Caco-2 (cell line): ENCODE measurements around the gene NPLOC4. TPM values are rescaled to one million over a fixed set of nuclear protein-coding genes. Genes with fewer than 3 reads are reported as not detected.

ENCODE experiments used
- BruUV-seq: library from RNA; stranded (reverse); fragments of 400-500 nt; replicated peaks from 2 replicates; lab custom pipeline; 2021; lab: Mats Ljungman, UMichigan
- CTCF ChIA-PET: fragments of 300-600 bp; sonication (Branson Sonifier 250); formaldehyde crosslinking; loops from one replicate; lab custom pipeline; 2022; ENCODE audit warnings: antibody characterized with exemption; lab: Charles Lee
- POLR2A ChIA-PET: fragments of 300-600 bp; sonication (Branson Sonifier 250); formaldehyde crosslinking; loops from one replicate; lab custom pipeline; 2022; ENCODE audit warnings: antibody characterized with exemption; lab: Charles Lee
- DNase-seq, 2 experiments: peaks; one replicate each; pipeline versions ENCODE4 v3.0.0 to v3.0.0-alpha.2; 2020 to 2022
- H3K27me3 ChIP-seq: replicated peaks from 2 replicates; pipeline ENCODE4 v1.6.0; 2011; ENCODE audit warnings: low read length; ENCODE audit not compliant: control insufficient read depth, insufficient read depth
- H3K36me3 ChIP-seq: 2 replicates; pipeline ENCODE4 v1.5.1; 2011; ENCODE audit warnings: low read length; ENCODE audit not compliant: control insufficient read depth, insufficient read depth
- H3K4me1 ChIP-seq: fragments of 250-450 bp; sonication (Bioruptor Pico); 2 replicates; pipeline ENCODE4 v1.5.1; 2020; ENCODE audit warnings: mild to moderate bottlenecking
- H3K4me3 ChIP-seq: 2 replicates; pipeline ENCODE4 v1.5.1; 2011; ENCODE audit warnings: low read depth, mild to moderate bottlenecking, control low read depth, low read length
- H3K9me3 ChIP-seq: fragments of 250-450 bp; sonication (Bioruptor Pico); 2 replicates; pipeline ENCODE4 v1.5.1; 2020; ENCODE audit warnings: mild to moderate bottlenecking, moderate library complexity
- H3K27ac Mint-ChIP-seq: one replicate; pipeline ENCODE4 v1.8.0; 2022; ENCODE audit warnings: mixed read lengths; ENCODE audit not compliant: unreplicated experiment
- H3K27me3 Mint-ChIP-seq: one replicate; pipeline ENCODE4 v1.8.0; 2022; ENCODE audit warnings: mixed read lengths; ENCODE audit not compliant: insufficient read depth, unreplicated experiment
- H3K36me3 Mint-ChIP-seq: one replicate; pipeline ENCODE4 v1.8.0; 2022; ENCODE audit warnings: mild to moderate bottlenecking, mixed read lengths; ENCODE audit not compliant: insufficient read depth, unreplicated experiment
- H3K4me1 Mint-ChIP-seq: one replicate; pipeline ENCODE4 v1.8.0; 2022; ENCODE audit warnings: low read depth, mixed read lengths; ENCODE audit not compliant: unreplicated experiment
- H3K4me3 Mint-ChIP-seq: one replicate; pipeline ENCODE4 v1.8.0; 2022; ENCODE audit warnings: mild to moderate bottlenecking, moderate library complexity, mixed read lengths; ENCODE audit not compliant: unreplicated experiment
- H3K9me3 Mint-ChIP-seq: one replicate; pipeline ENCODE4 v1.8.0; 2022; ENCODE audit warnings: mixed read lengths; ENCODE audit not compliant: unreplicated experiment
- CTCF ChIP-seq, 2 experiments: fragments of 200-600 bp in 1 of 2; IDR thresholded peaks; 1 replicate in 1 of 2; 2 replicates in 1 of 2; pipeline versions ENCODE4 v1.5.1 to v1.8.0; 2011 to 2022; ENCODE audit warnings: antibody characterized with exemption in 1 of 2, control low read depth in 1 of 2, inconsistent platforms in 1 of 2, low read depth in 1 of 2, low read length in 1 of 2, mild to moderate bottlenecking in 1 of 2, moderate library complexity in 1 of 2; ENCODE audit not compliant: insufficient read depth in 1 of 2, severe bottlenecking in 1 of 2, unreplicated experiment in 1 of 2
- intact Hi-C: fragments of 100-400 bp; cut with micrococcal nuclease; formaldehyde crosslinking; loops from one replicate; pipeline ENCODE4 v1.10.0; 2022; ENCODE audit not compliant: unreplicated experiment
- total RNA-seq: library from RNA; stranded (reverse); gene quantifications from 2 replicates; pipeline ENCODE4 v1.2.3, GENCODE V29; 2022

Gene NPLOC4
- total RNA-seq, 1 experiment from 2014 or later, result 139 TPM

GRCh38 chr17:81664051-81664470, 27.1 kb upstream of the NPLOC4 start:
- POLR2A ChIA-PET, result no interaction called here

GRCh38 chr17:81662002-81662401, 25.1 kb upstream of the NPLOC4 start:
- no peak for TF ChIP-seq CTCF (IDR thresholded peaks at IDR 0.05; ENCODE audit: insufficient read depth in 1 of 2, low read depth in 1 of 2, low read length in 1 of 2, severe bottlenecking in 1 of 2, unreplicated experiment in 1 of 2)
- H3K4me1 ChIP-seq, result peaks cover 21% of the 10 kb centered on the region
- H3K4me3 ChIP-seq, result no peak overlapping the region
- no peaks in the 10 kb centered on the region for H3K36me3 ChIP-seq
- no peak overlapping the region for H3K27ac Mint-ChIP-seq
- POLR2A ChIA-PET, result interaction anchor here (0.6 to 1.0 kb wide), 2 partner anchors 11 to 21 kb away, joined by 3 to 7 read pairs; partner anchors contain the start of genes ARL16 and HGS
- peaks cover 15% of the 10 kb centered on the region for H3K36me3 Mint-ChIP-seq
- no peaks in the 10 kb centered on the region for H3K27me3 Mint-ChIP-seq
- CTCF ChIA-PET, result no interaction called here
- intact Hi-C loops, result no loop called here
- H3K4me3 Mint-ChIP-seq, result no peak overlapping the region
- BruUV-seq, result no TSS peak
- H3K9me3 Mint-ChIP-seq, result no peaks in the 10 kb centered on the region
- H3K9me3 ChIP-seq, result no peaks in the 10 kb centered on the region
- H3K4me1 Mint-ChIP-seq, result peaks cover 10% of the 10 kb centered on the region
- DNase-seq, result no peak
- no peaks in the 10 kb centered on the region for H3K27me3 ChIP-seq

More at GRCh38 chr17:81664051-81664470, 27.1 kb upstream of the NPLOC4 start:
- no peaks in the 10 kb centered on the region for H3K27me3 ChIP-seq
- peaks cover 24% of the 10 kb centered on the region for H3K4me1 Mint-ChIP-seq
- H3K9me3 ChIP-seq, result no peaks in the 10 kb centered on the region
- H3K4me3 ChIP-seq, result no peak overlapping the region
- H3K4me3 Mint-ChIP-seq, result no peak overlapping the region
- BruUV-seq, result no TSS peak
- H3K9me3 Mint-ChIP-seq, result no peaks in the 10 kb centered on the region
- peaks cover 27% of the 10 kb centered on the region for H3K4me1 ChIP-seq
- no peak for TF ChIP-seq CTCF (IDR thresholded peaks at IDR 0.05; ENCODE audit: insufficient read depth in 1 of 2, low read depth in 1 of 2, low read length in 1 of 2, severe bottlenecking in 1 of 2, unreplicated experiment in 1 of 2)
- no peak overlapping the region for H3K27ac Mint-ChIP-seq
- H3K27me3 Mint-ChIP-seq, result no peaks in the 10 kb centered on the region
- CTCF ChIA-PET, result no interaction called here
- peaks cover 32% of the 10 kb centered on the region for H3K36me3 Mint-ChIP-seq
- H3K36me3 ChIP-seq, result 0 out of 2 replicates have a peak, but pooled peaks cover 2% of the 10 kb centered on the region
- intact Hi-C loops, result no loop called here
- DNase-seq, result no peak

- ChIA-PET POLR2A (no interaction called here), CTCF (no interaction called here)
- Mint-ChIP-seq H3K9me3 (no peaks in the 10 kb centered on the region), H3K27me3 (no peaks in the 10 kb centered on the region), H3K36me3 (peaks cover 2% of the 10 kb centered on the region), H3K27ac (no peak overlapping the region), H3K4me1 (no peaks in the 10 kb centered on the region), H3K4me3 (no peak overlapping the region)
- no TSS peak for BruUV-seq
- no peak for DNase-seq
- peaks cover 18% of the 10 kb centered on the region for H3K4me1 ChIP-seq
- intact Hi-C loops, result no loop called here
- TF ChIP-seq CTCF (IDR thresholded peaks at IDR 0.05; ENCODE audit: insufficient read depth in 1 of 2, low read depth in 1 of 2, low read length in 1 of 2, severe bottlenecking in 1 of 2, unreplicated experiment in 1 of 2), result no peak
- no peaks in the 10 kb centered on the region for H3K27me3 ChIP-seq
- no peaks in the 10 kb centered on the region for H3K9me3 ChIP-seq
- H3K36me3 ChIP-seq, result no peaks in the 10 kb centered on the region
- H3K4me3 ChIP-seq, result no peak overlapping the region
Measured at GRCh38 chr17:81660441-81660840, 23.5 kb upstream of the NPLOC4 start.
